ENCODE measurements around the gene NEK2.
"Not testable (repeated sequence)": the region's sequence is repeated elsewhere in the genome, so short reads cannot be mapped to it uniquely, and the experiment has no call there.

Gene NEK2

DNA sequence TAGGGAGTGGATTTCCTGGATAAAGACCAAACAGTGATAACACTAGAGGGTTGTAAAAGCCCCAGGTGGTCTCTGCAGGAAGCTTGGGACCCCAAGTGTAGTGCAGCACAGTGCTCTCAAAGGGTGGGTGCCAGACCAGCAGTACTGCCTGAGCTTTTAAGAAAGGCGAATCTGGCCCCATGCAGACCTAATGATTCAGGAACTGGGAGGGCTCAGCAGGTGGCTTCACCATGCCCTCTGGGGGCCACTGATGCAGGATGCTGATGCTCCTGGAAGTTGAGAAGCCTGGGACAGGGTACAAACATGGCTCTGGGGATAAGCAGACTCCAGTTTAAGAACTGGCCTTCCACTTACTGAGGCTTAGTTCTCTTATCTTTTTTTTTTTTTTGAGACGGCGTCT is 29.1 kb upstream of the NEK2 start:
- no peaks in the 10 kb centered on the region for H3K27me3 ChIP-seq (ENCODE audit: low read depth)
- H3K9me3 ChIP-seq, result no peaks in the 10 kb centered on the region
- no peaks in the 10 kb centered on the region for H3K36me3 ChIP-seq (replicated peaks)
- no peaks in the 10 kb centered on the region for H3K4me1 ChIP-seq
- no peak overlapping the region for H3K4me3 ChIP-seq
- in situ Hi-C loops (cut with MboI; ENCODE audit: low sequenced_read_pairs), result loop anchor here (10.0 kb wide), 1 partner anchor 120 kb away; no protein-coding TSS in a partner anchor
- DNase-seq (ENCODE audit: low spot score in 2 of 2), result no peak

DNA sequence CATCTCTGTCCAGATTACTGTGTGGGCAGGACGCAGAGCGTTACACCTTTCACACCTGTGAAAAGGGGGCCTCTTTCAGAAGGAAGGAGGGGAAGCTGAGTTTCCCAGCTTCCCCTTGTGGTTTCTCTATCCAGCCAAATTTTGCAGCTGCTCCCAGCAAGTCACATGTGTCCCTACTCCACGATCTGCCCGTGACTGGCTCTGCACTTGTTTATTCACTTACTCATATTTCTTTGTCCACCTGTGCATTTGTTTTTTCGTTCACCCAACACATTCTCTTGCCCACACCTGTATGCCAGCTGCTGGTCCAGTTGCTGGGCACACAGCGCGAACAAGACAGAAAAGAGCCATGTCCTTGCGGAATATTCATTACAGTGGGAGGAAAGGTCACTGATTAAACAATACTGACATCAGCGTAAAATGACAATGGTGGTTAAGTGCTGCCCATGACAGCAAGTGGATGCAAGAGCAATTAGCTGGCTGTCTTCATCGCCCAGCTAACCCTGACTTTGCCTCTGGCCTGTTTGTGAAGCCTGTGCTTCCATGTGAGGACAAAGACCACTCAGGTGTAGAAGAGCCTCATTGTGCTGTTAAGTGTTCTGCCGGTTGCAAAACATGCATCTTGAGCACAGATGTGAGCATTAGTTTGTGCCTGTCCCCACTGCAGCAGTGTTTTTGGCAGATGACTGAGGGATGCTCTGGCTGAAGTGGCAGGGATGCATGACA is 28.6 kb upstream of the NEK2 start:
- Histone ChIP-seq H3K9me3 (no peaks in the 10 kb centered on the region), H3K27me3 (ENCODE audit: low read depth) (no peaks in the 10 kb centered on the region), H3K4me1 (no peaks in the 10 kb centered on the region), H3K4me3 (no peak overlapping the region), H3K36me3 (replicated peaks) (no peaks in the 10 kb centered on the region)
- in situ Hi-C loops (cut with MboI; ENCODE audit: low sequenced_read_pairs), result loop anchor here (10.0 kb wide), 1 partner anchor 121 kb away; no protein-coding TSS in a partner anchor
- no peak for DNase-seq (ENCODE audit: low spot score in 2 of 2)

DNA sequence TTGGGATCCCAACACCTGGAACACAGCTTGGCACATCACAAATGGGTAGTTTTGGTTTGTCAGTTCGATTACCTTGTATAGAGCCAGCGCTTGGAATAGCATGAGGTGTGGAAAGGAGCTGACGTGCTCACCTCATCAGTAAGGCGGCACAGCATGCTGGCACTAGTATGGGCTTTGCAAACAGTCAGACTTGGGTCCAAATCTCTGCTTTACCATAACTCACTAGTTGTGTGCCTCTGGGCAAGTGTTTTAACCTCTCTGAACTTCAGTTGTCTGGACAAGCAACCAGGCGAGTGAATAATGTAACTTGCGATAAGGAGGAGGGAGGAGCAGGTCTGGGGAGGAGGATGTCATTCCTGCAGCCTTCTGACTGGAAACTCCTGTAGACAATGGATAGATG is 26.3 kb upstream of the NEK2 start:
- Histone ChIP-seq H3K27me3 (ENCODE audit: low read depth) (no peaks in the 10 kb centered on the region), H3K36me3 (replicated peaks) (no peaks in the 10 kb centered on the region), H3K4me3 (no peak overlapping the region), H3K9me3 (no peaks in the 10 kb centered on the region), H3K4me1 (no peaks in the 10 kb centered on the region)
- in situ Hi-C loops (cut with MboI; ENCODE audit: low sequenced_read_pairs), result loop anchor here (10.0 kb wide), 1 partner anchor 123 kb away; no protein-coding TSS in a partner anchor
- DNase-seq (ENCODE audit: low spot score in 2 of 2), result no peak

DNA sequence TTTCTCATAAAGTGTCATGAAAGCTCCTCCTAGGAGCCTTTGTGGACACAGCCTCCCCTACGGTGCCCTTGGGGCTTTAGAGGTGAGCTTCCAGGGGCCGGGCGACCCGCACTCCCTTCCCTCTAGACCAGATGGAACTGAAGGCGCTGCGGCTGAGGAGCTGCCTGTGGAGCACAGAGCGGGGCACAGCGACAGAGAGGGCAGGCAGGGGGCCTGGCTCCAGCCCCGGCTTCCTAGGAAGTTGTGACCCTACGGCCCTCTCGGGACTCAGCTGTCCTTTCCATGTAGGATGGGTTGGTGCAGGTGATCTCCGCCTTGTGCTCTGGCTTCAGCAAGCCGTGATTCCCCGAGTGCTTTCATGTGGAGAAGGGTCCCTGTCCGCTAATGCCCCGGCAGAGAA is 23.6 kb upstream of the NEK2 start:
- in situ Hi-C loops (cut with MboI; ENCODE audit: low sequenced_read_pairs), result loop anchor here (25.0 kb wide), 2 partner anchors 338 to 663 kb away; partner anchors contain the start of genes DTL and INTS7
- DNase-seq (ENCODE audit: low spot score in 2 of 2), result no peak
- no peak overlapping the region for H3K4me3 ChIP-seq

DNA sequence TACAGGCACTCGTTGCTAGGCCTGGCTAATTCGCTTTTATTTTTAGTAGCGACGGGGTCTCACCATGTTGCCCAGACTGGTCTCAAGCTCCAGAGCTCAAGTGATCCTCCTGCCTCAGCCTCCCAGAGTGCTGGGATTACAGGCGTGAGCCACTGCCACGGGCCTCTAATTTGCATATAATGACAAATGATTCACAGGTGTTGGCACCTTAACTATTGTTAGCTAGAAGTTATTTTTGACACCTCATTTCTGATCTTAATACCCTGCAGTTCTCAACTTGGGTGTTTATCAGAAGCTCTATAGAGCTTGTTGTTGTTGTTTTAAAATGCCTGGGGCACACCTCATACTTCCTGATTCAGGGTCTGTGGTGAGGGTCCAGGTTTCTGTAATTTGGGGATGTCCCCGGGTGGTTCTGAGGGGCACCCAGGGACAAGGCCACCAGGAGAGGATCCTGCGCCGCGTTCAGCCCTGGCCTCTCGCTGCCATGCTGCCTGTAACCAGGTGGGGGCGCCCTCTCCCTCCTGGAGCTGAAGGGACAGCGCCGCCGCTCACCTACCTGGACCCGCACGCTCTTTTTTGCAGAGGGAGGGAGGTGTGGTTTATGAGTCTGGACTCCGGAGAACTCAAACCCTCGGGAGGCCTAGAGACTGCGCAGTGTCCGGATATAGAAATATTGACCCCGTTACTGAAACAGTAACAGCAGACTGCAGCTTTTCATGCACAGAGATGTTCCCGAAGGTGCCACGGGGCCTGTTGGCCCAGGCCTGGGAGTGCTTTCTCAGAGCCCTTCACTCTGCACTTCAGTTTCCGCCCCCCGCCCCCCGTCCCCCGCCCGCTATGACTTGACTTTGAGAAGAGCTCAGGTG is 23.0 kb upstream of the NEK2 start:
- in situ Hi-C loops (cut with MboI; ENCODE audit: low sequenced_read_pairs), result loop anchor here (25.0 kb wide), 2 partner anchors 339 to 664 kb away; partner anchors contain the start of genes DTL and INTS7
- Histone ChIP-seq H3K4me1 (no peaks in the 10 kb centered on the region), H3K36me3 (replicated peaks) (no peaks in the 10 kb centered on the region), H3K27me3 (ENCODE audit: low read depth) (no peaks in the 10 kb centered on the region), H3K9me3 (no peaks in the 10 kb centered on the region), H3K4me3 (no peak overlapping the region)
- peak; percentile 78 to 93 for DNase-seq (ENCODE audit: low spot score in 2 of 2)

More for the DNA sequence above, 23.6 kb upstream of the NEK2 start:
- Histone ChIP-seq H3K9me3 (no peaks in the 10 kb centered on the region), H3K36me3 (replicated peaks) (no peaks in the 10 kb centered on the region), H3K4me1 (no peaks in the 10 kb centered on the region), H3K27me3 (ENCODE audit: low read depth) (no peaks in the 10 kb centered on the region)

DNA sequence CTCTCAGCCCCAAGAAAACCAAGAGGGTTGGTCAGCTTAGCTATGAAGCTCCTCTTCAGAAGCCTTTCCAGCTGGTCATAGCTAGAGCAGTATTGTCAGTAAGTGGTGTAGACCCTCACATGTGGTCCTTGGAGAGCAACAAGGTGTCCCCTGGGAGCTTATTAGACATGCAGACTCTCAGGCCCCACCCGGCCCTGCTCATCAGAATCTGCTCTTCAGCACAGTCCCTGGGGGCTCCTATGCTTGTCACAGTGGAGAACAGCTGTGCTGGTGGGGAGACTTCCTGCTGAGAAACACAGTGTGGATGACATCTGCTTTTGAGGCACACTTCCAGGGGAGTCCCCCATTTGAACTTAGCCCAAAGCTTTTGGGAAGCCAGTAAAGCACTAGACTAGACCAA is 21.9 kb upstream of the NEK2 start:
- no peak overlapping the region for H3K4me3 ChIP-seq
- no peaks in the 10 kb centered on the region for H3K9me3 ChIP-seq
- H3K36me3 ChIP-seq (replicated peaks), result no peaks in the 10 kb centered on the region
- H3K27me3 ChIP-seq (ENCODE audit: low read depth), result no peaks in the 10 kb centered on the region
- DNase-seq (ENCODE audit: low spot score in 2 of 2), result no peak
- in situ Hi-C loops (cut with MboI; ENCODE audit: low sequenced_read_pairs), result loop anchor here (25.0 kb wide), 2 partner anchors 340 to 665 kb away; partner anchors contain the start of genes DTL and INTS7
- H3K4me1 ChIP-seq, result no peaks in the 10 kb centered on the region

DNA sequence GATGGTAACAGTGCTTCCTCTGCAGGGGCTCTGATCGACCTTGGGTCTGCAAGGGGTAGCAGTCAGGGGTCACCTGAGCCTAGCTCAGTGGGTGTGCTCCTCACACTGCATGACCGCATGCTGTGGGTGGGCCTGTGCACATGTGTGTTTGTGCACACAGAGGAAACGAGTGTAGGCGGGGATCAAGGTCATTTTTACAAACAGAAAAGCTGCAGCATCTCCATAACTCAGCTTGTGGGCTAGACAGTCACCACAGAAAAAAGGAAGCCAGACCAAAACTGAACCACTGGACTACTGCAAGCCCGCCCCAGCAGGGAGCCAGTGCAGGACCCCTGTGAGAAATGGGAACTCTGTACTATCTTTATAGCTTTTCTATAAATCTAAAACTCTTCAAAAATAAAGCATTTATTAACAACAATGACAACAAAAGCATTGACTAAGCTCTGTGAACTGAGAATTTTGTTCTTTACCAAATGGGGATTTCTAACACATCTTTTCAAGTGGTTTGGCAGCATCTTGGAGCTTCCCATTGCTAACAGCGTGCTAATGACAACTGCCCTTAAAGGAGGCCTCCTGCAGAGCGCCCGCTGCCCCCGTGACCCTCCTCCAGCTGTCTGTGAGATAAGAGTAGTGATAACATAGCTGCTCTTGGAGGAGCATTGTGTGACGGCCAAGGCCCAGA is 19.9 kb upstream of the NEK2 start:
- no peak for DNase-seq (ENCODE audit: low spot score in 2 of 2)

DNA sequence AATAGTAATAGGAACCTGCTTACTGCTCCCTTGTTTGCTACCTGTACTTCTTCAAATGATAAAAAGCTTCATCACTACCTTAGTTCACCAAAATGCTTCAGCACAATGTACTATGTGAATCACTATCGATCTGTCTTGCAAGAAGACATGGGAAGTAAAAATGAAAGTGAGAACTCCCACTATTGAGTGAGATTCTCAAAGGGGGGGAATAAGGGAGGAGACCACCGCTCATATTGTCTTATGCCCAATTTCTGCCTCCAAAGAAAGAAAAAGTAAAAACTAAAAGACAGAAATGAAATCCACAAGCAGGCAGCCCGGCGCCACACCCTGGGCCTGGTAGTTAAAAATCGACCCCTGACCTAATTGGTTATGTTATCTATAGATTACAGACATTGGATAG is 18.5 kb upstream of the NEK2 start:
- H3K36me3 ChIP-seq (replicated peaks); H3K4me3 ChIP-seq; DNase-seq (ENCODE audit: low spot score in 2 of 2); H3K27me3 ChIP-seq (ENCODE audit: low read depth); H3K9me3 ChIP-seq; H3K4me1 ChIP-seq: not testable (repeated sequence)
- in situ Hi-C loops (cut with MboI; ENCODE audit: low sequenced_read_pairs), result loop anchor here (25.0 kb wide), 2 partner anchors 343 to 668 kb away; partner anchors contain the start of genes DTL and INTS7

More for the DNA sequence above, 19.9 kb upstream of the NEK2 start:
- H3K36me3 ChIP-seq (replicated peaks), result no peaks in the 10 kb centered on the region
- H3K27me3 ChIP-seq (ENCODE audit: low read depth), result no peaks in the 10 kb centered on the region
- H3K9me3 ChIP-seq, result no peaks in the 10 kb centered on the region
- H3K4me1 ChIP-seq, result no peaks in the 10 kb centered on the region
- in situ Hi-C loops (cut with MboI; ENCODE audit: low sequenced_read_pairs), result loop anchor here (25.0 kb wide), 2 partner anchors 342 to 667 kb away; partner anchors contain the start of genes DTL and INTS7
- H3K4me3 ChIP-seq, result no peak overlapping the region

DNA sequence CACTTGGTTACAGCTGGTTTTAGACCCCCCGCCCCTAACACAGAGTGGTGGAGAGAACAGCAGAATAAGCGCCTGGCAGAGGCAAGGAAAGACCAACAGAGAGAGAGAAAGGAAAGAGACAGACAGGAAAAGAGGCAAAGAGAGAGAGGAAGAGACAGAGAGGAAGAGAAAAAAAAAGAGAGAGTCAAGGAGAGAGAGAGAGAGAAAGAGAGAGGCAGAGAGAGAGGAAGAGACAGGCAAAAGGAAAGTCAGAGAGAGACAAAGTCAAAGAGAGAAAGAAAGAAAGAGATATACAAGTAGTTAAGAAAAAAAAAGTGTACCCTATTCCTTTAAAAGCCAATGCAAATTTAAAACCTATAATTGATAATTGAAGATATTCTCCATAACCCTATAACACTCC is 13.0 kb upstream of the NEK2 start:
- DNase-seq (ENCODE audit: low spot score in 2 of 2), result no peak

DNA sequence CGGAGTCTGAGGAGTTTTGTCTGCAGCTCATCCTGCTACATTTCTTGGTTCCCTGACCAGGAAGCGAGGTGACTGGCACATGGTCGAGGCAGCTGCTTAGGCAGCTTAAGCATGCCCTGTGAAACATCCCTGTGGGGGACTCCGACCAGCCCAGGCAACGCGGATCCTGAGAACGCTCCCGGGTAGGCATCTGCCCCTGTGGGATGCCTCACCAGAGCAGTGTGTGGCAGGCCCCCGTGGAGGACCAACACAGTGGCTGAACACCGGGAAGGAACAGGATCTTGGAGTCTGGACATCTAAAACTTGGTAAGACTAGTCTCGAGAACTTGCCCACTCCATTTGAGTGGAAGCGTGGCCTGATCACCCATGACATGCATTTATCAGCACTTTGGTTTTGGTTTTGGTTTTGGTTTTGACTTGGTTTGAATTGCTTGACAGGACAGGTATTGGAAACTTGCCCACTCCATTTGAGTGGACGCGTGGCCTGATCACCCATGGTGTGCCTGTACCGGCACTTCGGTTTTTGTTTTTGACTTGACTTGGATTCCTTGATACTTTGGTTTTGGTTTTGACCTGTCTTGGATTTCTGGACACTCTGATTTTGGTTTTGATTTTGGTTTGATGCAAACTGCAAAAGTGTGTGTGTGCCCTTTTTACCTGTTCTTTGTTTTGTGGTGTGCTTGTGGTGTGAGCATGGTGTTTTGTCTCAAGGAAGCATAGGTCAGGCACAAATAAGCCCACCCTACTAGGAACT is 12.2 kb upstream of the NEK2 start:
- Histone ChIP-seq H3K4me3 (no peak overlapping the region), H3K4me1 (no peaks in the 10 kb centered on the region), H3K9me3 (no peaks in the 10 kb centered on the region), H3K36me3 (replicated peaks) (no peaks in the 10 kb centered on the region), H3K27me3 (ENCODE audit: low read depth) (no peaks in the 10 kb centered on the region)
- DNase-seq (ENCODE audit: low spot score in 2 of 2), result no peak
- in situ Hi-C loops (cut with MboI; ENCODE audit: low sequenced_read_pairs), result loop anchor here (25.0 kb wide), 2 partner anchors 350 to 675 kb away; partner anchors contain the start of genes DTL and INTS7

More for the DNA sequence above, 13.0 kb upstream of the NEK2 start:
- in situ Hi-C loops (cut with MboI; ENCODE audit: low sequenced_read_pairs), result loop anchor here (25.0 kb wide), 2 partner anchors 349 to 674 kb away; partner anchors contain the start of genes DTL and INTS7
- Histone ChIP-seq H3K27me3 (ENCODE audit: low read depth) (no peaks in the 10 kb centered on the region), H3K4me3 (no peak overlapping the region), H3K9me3 (no peaks in the 10 kb centered on the region), H3K4me1 (no peaks in the 10 kb centered on the region), H3K36me3 (replicated peaks) (no peaks in the 10 kb centered on the region)

DNA sequence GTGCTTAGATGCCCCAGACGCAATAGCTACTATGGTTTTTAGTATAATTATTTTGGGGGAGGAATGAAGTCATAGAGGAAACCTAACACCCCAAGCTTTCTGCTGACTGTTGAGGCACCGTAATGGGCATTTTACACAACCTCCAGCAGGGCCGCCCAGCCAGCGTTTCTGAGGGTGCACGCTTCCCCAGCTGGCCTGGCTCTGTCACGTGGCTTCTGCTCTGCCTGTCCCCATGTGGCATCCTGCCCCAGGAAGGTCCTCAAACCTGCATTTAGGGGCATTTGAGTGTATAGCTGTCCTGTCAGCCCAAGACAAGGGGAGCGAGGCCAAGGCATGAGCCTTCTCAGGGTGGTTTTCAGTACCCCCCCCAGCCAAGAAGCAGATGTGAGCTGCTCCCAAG is 10.4 kb upstream of the NEK2 start:
- no peak for DNase-seq (ENCODE audit: low spot score in 2 of 2)
- Histone ChIP-seq H3K4me3 (no peak overlapping the region), H3K9me3 (no peaks in the 10 kb centered on the region), H3K4me1 (peaks cover 5% of the 10 kb centered on the region), H3K27me3 (ENCODE audit: low read depth) (no peaks in the 10 kb centered on the region), H3K36me3 (replicated peaks) (no peaks in the 10 kb centered on the region)
- in situ Hi-C loops (cut with MboI; ENCODE audit: low sequenced_read_pairs), result loop anchor here (25.0 kb wide), 2 partner anchors 351 to 676 kb away; partner anchors contain the start of genes DTL and INTS7

DNA sequence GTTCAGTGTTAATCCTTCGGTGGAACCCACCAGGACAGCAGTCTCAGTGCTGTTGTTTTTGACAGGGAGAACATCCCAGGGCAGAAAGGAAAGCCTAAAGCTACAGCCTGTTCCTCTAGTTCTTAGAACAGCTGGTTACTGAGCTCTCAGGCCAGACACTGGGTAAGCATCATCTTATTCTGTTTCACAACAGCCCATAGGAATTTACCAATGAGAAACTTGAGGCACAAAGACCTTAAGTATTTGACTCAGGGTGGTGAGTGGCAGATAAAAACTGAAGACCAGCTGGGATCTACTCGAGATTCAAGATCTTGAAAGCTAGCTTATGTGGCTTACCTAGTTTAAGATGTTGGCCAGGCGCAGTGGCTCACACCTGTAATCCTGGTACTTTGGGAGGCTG is 9.4 kb upstream of the NEK2 start:
- no peak overlapping the region for H3K4me3 ChIP-seq
- no peaks in the 10 kb centered on the region for H3K36me3 ChIP-seq (replicated peaks)
- peaks cover 5% of the 10 kb centered on the region for H3K4me1 ChIP-seq
- no peaks in the 10 kb centered on the region for H3K9me3 ChIP-seq
- no peak for DNase-seq (ENCODE audit: low spot score in 2 of 2)
- in situ Hi-C loops (cut with MboI; ENCODE audit: low sequenced_read_pairs), result loop anchor here (25.0 kb wide), 2 partner anchors 353 to 678 kb away; partner anchors contain the start of genes DTL and INTS7
- H3K27me3 ChIP-seq (ENCODE audit: low read depth), result no peaks in the 10 kb centered on the region
